Sigmoid colon (tissue), 4 donors: ENCODE results near the gene ITGA7.

Experiments
- CTCF ChIP-seq, 4 experiments: fragments of 450-650 bp in 3 of 4; fragments of 200-600 bp in 1 of 4; IDR thresholded peaks; one replicate each; pipeline ENCODE4 v1.5.1; 2016 to 2019; ENCODE audit warnings: antibody characterized with exemption in 4 of 4, mild to moderate bottlenecking in 3 of 4, moderate library complexity in 2 of 4
- EP300 ChIP-seq, 4 donors: sonication (generic); formaldehyde crosslinking; IDR thresholded peaks; one replicate each; pipeline ENCODE4 v1.6.1; 2017; ENCODE audit warnings: antibody characterized with exemption in 4 of 4
- POLR2A ChIP-seq, 2 donors: fragments of 450-650 bp; IDR thresholded peaks; one replicate each; pipeline ENCODE4 v1.6.1; 2016; ENCODE audit warnings: antibody characterized with exemption in 2 of 2, mild to moderate bottlenecking in 2 of 2, moderate library complexity in 2 of 2
- POLR2AphosphoS5 ChIP-seq, 4 donors: sonication (generic); formaldehyde crosslinking; IDR thresholded peaks; one replicate each; pipeline ENCODE4 v1.6.1; 2017; ENCODE audit warnings: antibody characterized with exemption in 4 of 4

GRCh38 chr12:55719371-55719770, 11.7 kb upstream of the ITGA7 start:
- no peak for TF ChIP-seq CTCF (IDR thresholded peaks at IDR 0.05)
- no peak for TF ChIP-seq EP300 (IDR thresholded peaks at IDR 0.05)
- TF ChIP-seq POLR2A (IDR thresholded peaks at IDR 0.05) = no peak
- no peak for TF ChIP-seq POLR2AphosphoS5 (IDR thresholded peaks at IDR 0.05)
